HEK293 (cell line): ENCODE results near the gene NINJ1.

Experiments
- CTCF ChIP-seq: fragments of 450-650 bp; formaldehyde crosslinking; IDR thresholded peaks from 2 replicates; pipeline ENCODE4 v1.5.1; 2016; ENCODE audit warnings: missing biosample characterization, missing genetic modification characterization
- INSM2 ChIP-seq: fragments of 450-650 bp; formaldehyde crosslinking; IDR thresholded peaks from 2 replicates; pipeline ENCODE4 v1.5.1; 2016; ENCODE audit warnings: missing biosample characterization, missing genetic modification characterization
- MZF1 ChIP-seq: fragments of 450-650 bp; formaldehyde crosslinking; IDR thresholded peaks from 2 replicates; pipeline ENCODE4 v1.5.1; 2017; ENCODE audit warnings: missing biosample characterization, missing genetic modification characterization, borderline replicate concordance
- SALL2 ChIP-seq: fragments of 450-650 bp; formaldehyde crosslinking; IDR thresholded peaks from 2 replicates; pipeline ENCODE4 v1.5.0; 2017; ENCODE audit warnings: missing biosample characterization, mild to moderate bottlenecking, missing genetic modification characterization, borderline replicate concordance
- ZBTB21 ChIP-seq: fragments of 450-650 bp; formaldehyde crosslinking; IDR thresholded peaks from 2 replicates; pipeline ENCODE4 v1.5.1; 2017; ENCODE audit warnings: missing biosample characterization, missing genetic modification characterization
- ZBTB44 ChIP-seq: fragments of 450-650 bp; IDR thresholded peaks from 2 replicates; pipeline ENCODE4 v1.5.1; 2018; ENCODE audit warnings: missing biosample characterization, mild to moderate bottlenecking, missing genetic modification characterization
- ZNF24 ChIP-seq: fragments of 450-650 bp; formaldehyde crosslinking; IDR thresholded peaks from 2 replicates; pipeline ENCODE4 v1.5.1; 2016; ENCODE audit warnings: missing biosample characterization, missing genetic modification characterization

GRCh38 chr9:93136011-93136440, 2.0 kb upstream of the NINJ1 start:
- TF ChIP-seq MZF1 (tag by site-specific recombination) (no peak), INSM2 (tag by site-specific recombination) (no peak), CTCF (tag by site-specific recombination) (no peak), ZBTB44 (no peak), SALL2 (tag by site-specific recombination) (no peak), ZNF24 (tag by site-specific recombination) (no peak), ZBTB21 (tag by site-specific recombination) (no peak)
